Testis (tissue), 3 donors: ENCODE data around the gene TSHZ1. TPM values are rescaled to one million over a fixed set of nuclear protein-coding genes. Genes with fewer than 3 reads are reported as not detected.
A peak's percentile ranks its signal among the peaks of the same experiment; 100 is the strongest.

Experiments
- DNase-seq: peaks from one replicate; pipeline ENCODE4 v3.0.0-alpha.2; 2019
- H3K27ac ChIP-seq, 2 donors: fragments of 200-600 bp; sonication (generic); one replicate each; pipeline ENCODE4 v1.5.1; 2019
- H3K27me3 ChIP-seq: fragments of 200-600 bp; sonication (generic); one replicate; pipeline ENCODE4 v1.5.1; 2019
- H3K36me3 ChIP-seq: fragments of 200-600 bp; sonication (generic); one replicate; pipeline ENCODE4 v1.5.1; 2017; ENCODE audit warnings: low read depth; ENCODE audit errors: missing control alignments
- H3K4me1 ChIP-seq: fragments of 200-600 bp; sonication (generic); one replicate; pipeline ENCODE4 v1.5.1; 2019
- H3K4me3 ChIP-seq, 2 donors: fragments of 200-600 bp; sonication (generic); one replicate each; pipeline ENCODE4 v1.5.1; 2017 to 2019
- H3K9me3 ChIP-seq: fragments of 200-600 bp; sonication (generic); one replicate; pipeline ENCODE4 v1.5.1; 2017
- CTCF ChIP-seq, 3 experiments: fragments of 450-650 bp in 2 of 3; fragments of 200-600 bp in 1 of 3; sonication (generic) in 1 of 3; IDR thresholded peaks; one replicate each; pipeline ENCODE4 v1.5.1; 2016 to 2019; ENCODE audit warnings: antibody characterized with exemption in 3 of 3, mild to moderate bottlenecking in 2 of 3, moderate library complexity in 1 of 3
- POLR2A ChIP-seq: fragments of 450-650 bp; IDR thresholded peaks from one replicate; pipeline ENCODE4 v1.6.1; 2017; ENCODE audit warnings: antibody characterized with exemption, mild to moderate bottlenecking, moderate library complexity
- WGBS, 2 donors: methylation state at CpG; one replicate each; pipeline ENCODE4 v1.1.5; 2018; 5-methylcytosine and 5-hydroxymethylcytosine counted together
- intact Hi-C: fragments of 100-400 bp; cut with DNase I; formaldehyde crosslinking; loops from one replicate; pipeline ENCODE4 v1.15.1; 2023; ENCODE audit warnings: low total_unique reads
- polyA plus RNA-seq: library from polyadenylated mRNA; stranded (reverse); fragments of 350-450 nt; fragmentation: Illumina TruSeq; extraction: RNeasy Lipid Tissue Mini Kit (QIAGEN cat#74804); gene quantifications from one replicate; pipeline ENCODE4 v1.2.3, GENCODE V29; 2014; ENCODE audit warnings: low read depth, low replicate concordance; ENCODE audit not compliant: insufficient read depth
- total RNA-seq, 2 donors: library from RNA; depleted of rRNA; stranded (reverse); fragments of >200 nt; gene quantifications; one replicate each; pipeline ENCODE4 v1.2.3, GENCODE V29; 2016

Gene TSHZ1
- total and polyA plus RNA-seq, 3 donors from 2014 or later, result 12.8 to 36.2 (median 18.4) TPM

- Histone ChIP-seq H3K9me3 (no peaks in the 10 kb centered on the region), H3K4me1 (peaks cover 21% of the 10 kb centered on the region), H3K27ac (peak overlapping the region; percentile 25 to 65), H3K4me3 (no peak overlapping the region), H3K27me3 (no peaks in the 10 kb centered on the region), H3K36me3 (no peaks in the 10 kb centered on the region)
- TF ChIP-seq CTCF (IDR thresholded peaks at IDR 0.05), result no peak
- no peak for TF ChIP-seq POLR2A
- 54 to 67% methylated on average over 11 of the region's 11 CpGs for WGBS, 2 donors
- no peak for DNase-seq
- intact Hi-C loops, result no loop called here
Observed at GRCh38 chr18:75219745-75220375, 9.3 kb downstream of the TSHZ1 start.

- no peak for DNase-seq
- Histone ChIP-seq H3K27me3 (no peaks in the 10 kb centered on the region), H3K27ac (peak overlapping the region; percentile 25 to 65), H3K4me1 (peaks cover 21% of the 10 kb centered on the region), H3K36me3 (no peaks in the 10 kb centered on the region), H3K4me3 (no peak overlapping the region), H3K9me3 (no peaks in the 10 kb centered on the region)
- 47 to 54% methylated on average over 12 of the region's 12 CpGs for WGBS, 2 donors
- TF ChIP-seq POLR2A, result no peak
- intact Hi-C loops, result no loop called here
Observed at GRCh38 chr18:75220551-75221355, 10.2 kb downstream of the TSHZ1 start.

GRCh38 chr18:75221397-75221796 lies 10.8 kb downstream of the TSHZ1 start:
- no peaks in the 10 kb centered on the region for H3K9me3 ChIP-seq
- intact Hi-C loops, result no loop called here
- H3K4me3 ChIP-seq, result no peak overlapping the region
- WGBS, 2 donors, result 49 to 54% methylated on average over 1 of the region's 1 CpG
- TF ChIP-seq CTCF (IDR thresholded peaks at IDR 0.05) (no peak), POLR2A (no peak)
- H3K36me3 ChIP-seq, result no peaks in the 10 kb centered on the region
- no peak for DNase-seq
- peaks cover 24% of the 10 kb centered on the region for H3K4me1 ChIP-seq
- no peaks in the 10 kb centered on the region for H3K27me3 ChIP-seq
- H3K27ac ChIP-seq, result peak overlapping the region in 1 of 2 donors; percentile 65

- 77 to 82% methylated on average over 7 of the region's 7 CpGs for WGBS, 2 donors
- peak overlapping the region; percentile 19 to 65 for H3K27ac ChIP-seq
- DNase-seq, result no peak
- H3K9me3 ChIP-seq, result no peaks in the 10 kb centered on the region
- peaks cover 25% of the 10 kb centered on the region for H3K4me1 ChIP-seq
- intact Hi-C loops, result no loop called here
- no peak overlapping the region for H3K4me3 ChIP-seq
- TF ChIP-seq CTCF (IDR thresholded peaks at IDR 0.05) (no peak), POLR2A (no peak)
- no peaks in the 10 kb centered on the region for H3K36me3 ChIP-seq
- H3K27me3 ChIP-seq, result no peaks in the 10 kb centered on the region
Observed at GRCh38 chr18:75221897-75222296, 11.3 kb downstream of the TSHZ1 start.

- TF ChIP-seq CTCF (IDR thresholded peaks at IDR 0.05), result no peak
- no peak for TF ChIP-seq POLR2A
- H3K27ac ChIP-seq, result peak overlapping the region; percentile 19 to 65
- H3K4me1 ChIP-seq, result peaks cover 30% of the 10 kb centered on the region
- DNase-seq, result no peak
- 54 to 63% methylated on average over 10 of the region's 10 CpGs for WGBS, 2 donors
- H3K27me3 ChIP-seq, result no peaks in the 10 kb centered on the region
- intact Hi-C loops, result no loop called here
- no peaks in the 10 kb centered on the region for H3K9me3 ChIP-seq
- no peaks in the 10 kb centered on the region for H3K36me3 ChIP-seq
- H3K4me3 ChIP-seq, result no peak overlapping the region
Observed at GRCh38 chr18:75222407-75222806, 11.8 kb downstream of the TSHZ1 start.
